NCI-H345 treated with DMSO at 0.1 percent for 48 hours (cell line): ENCODE data around the gene PRDM13.
"Not testable (repeated sequence)": the region's sequence is repeated elsewhere in the genome, so short reads cannot be mapped to it uniquely, and the experiment has no call there.

Experiments
- DNase-seq: peaks from one replicate; lab custom pipeline; 2025; ENCODE audit not compliant: unreplicated experiment; lab: John Stamatoyannopoulos, UW

The PRDM13 gene

DNA sequence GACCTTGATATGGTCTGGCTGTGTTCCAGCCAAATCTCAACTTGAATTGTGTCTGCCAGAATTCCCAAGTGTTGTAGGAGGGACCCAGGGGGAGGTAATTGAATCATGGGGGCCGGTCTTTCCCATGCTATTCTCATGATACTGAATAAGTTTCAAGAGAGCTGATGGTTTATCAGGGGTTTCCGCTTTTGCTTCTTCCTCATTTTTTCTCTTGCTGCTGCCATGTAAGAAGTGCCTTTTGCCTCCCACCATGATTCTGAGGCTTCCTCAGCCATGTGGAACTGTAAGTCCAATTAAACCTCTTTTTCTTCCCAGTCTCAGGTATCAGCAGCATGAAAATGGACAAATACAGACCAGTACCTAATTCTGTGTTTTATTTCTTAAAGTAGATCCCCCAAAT lies 15.4 kb downstream of the PRDM13 start:
- not testable (repeated sequence) for DNase-seq

DNA sequence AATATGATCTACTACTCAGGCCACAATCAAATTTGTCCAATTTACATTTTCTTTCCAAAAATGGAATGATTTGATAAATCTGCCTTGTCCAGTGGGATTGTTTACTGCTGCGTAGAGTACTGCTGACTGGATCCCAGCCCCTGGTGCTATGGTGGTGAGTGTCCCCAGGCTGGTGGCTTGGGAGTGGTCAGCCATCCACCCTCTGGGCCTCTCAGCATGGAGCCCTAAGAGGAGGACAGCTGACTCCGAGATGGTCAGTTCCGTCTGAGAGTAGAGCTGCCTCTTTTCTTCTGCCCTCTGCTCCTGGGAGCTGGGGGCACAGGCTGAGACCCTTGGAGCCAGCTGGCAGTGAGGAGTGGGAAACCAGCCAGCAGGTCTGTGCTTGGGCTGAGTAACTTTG lies 22.7 kb downstream of the PRDM13 start:
- DNase-seq: no peak

DNA sequence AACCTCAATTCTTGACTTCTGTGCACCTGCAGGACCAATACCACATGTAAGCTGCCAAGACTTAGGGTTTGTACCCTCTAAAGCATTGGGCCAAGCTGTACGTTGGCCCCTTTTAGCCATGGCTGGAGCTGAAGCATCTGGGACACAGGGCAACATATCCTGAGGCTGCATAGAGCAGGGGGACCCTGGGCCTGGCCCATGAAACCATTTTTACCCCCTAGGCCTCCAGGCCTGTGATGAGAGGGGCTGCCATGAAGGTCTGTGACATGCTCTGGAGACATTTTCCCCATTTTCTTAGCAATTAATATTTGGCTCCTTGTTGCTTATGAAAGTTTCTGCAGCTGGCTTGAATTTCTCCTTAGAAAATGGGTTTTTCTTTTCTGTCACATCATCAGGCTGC lies 31.0 kb downstream of the PRDM13 start:
- no peak for DNase-seq

DNA sequence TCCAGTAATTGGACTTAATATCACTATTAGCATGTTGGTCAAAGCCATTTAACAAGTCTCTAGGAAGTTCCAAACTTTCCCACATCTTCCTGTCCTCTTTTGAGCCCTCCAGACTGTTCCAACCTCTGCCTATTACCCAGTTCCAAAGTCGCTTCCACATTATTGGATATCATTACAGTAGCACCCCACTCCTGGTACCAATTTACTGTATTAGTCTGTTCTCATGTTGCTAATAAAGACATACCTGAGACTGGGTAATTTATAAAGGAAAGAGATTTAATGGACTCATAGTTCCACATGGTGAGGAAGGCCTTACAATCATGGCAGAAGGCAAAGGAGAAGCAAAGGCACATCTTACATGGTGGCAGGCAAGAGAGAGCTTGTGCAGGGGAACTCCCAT lies 31.7 kb downstream of the PRDM13 start:
- not testable (repeated sequence) for DNase-seq

DNA sequence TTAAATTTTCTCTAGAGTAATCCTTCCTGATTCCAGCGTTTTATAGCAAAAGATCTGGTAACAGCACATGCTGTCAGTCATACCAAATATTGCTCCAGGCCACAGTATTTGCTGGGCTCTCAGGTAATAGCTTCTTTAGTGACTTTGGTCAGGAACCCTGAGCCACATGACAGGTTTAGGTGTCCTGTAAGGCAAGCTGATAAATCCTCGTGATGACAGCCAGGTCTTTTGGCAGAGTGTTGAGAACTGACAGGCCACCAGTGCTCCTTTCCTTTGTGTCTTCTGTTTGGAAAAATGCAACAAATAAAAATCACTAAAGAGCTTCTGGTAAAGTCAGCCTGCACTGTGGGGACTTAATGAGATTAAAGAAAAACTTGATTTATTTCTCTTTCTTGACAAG lies 34.6 kb downstream of the PRDM13 start:
- DNase-seq: no peak

DNA sequence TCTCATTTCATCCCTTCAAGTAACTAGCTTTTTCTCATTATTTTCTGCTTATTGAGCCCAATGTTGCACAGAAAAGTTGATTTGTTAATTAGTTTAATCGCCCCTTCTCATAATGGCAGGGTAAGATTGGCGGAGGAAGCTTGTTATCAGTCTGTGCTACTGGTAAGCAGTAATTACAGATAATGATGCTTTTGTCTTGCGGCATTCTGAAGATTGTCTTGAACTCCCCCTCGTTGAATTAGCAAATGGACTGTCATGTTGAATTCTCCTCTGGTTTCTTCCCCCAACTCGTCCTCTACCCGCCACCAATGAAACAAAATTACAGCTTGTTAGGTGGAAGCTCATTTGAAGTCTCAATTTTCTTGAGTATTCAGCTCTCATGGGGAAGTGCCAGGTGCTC lies 39.4 kb downstream of the PRDM13 start:
- no peak for DNase-seq

DNA sequence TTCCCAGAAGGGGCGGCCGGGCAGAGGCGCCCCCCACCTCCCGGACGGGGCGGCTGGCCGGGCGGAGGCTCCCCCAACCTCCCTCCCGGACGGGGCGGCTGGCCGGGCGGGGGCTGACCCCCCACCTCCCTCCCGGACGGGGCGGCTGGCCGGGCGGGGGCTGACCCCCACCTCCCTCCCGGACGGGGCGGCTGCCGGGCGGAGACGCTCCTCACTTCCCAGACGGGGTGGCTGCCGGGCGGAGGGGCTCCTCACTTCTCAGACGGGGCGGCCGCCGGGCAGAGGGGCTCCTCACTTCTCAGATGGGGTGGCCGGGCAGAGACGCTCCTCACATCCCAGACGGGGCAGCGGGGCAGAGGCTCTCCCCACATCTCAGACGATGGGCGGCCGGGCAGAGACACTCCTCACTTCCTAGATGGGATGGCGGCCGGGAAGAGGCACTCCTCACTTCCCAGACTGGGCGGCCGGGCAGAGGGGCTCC lies 43.5 kb downstream of the PRDM13 start:
- not testable (repeated sequence) for DNase-seq

DNA sequence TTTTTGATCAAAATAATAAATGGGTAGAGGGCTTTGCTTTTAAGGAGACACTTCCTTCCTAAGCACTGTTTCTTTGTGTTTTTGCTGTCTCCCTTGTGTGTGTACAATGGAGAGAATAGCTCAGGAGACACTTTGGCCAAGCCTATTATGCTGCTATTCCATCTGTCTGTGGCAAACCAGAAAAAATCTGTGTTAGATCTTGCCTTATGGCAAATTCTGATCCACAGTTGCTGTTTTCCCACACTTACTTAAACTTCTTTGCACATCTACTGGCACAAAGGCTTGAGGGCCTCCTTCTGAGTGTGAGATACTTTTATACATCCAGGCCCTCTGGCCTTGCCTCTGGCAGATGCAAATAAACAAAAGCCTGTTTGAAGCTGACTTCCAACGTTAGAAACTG lies 53.6 kb downstream of the PRDM13 start:
- DNase-seq: no peak

DNA sequence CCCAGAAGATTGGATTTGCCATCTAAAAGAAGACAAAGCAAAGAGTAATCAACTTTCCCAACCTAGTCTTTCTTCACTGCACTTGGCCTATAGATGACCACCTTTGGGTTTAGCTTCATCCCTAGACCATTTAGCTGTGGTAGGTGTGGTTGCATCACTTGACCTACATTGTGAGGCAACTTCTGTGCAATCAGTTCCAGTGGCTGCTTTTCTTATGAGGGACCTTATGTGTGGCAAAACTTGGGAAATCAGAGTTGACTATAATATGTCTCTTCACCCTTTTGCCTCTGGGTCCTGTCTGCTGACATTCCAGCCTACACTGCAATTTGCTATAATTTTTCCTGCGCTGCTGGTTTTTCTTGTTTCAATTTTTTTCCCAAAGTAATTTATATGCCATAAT lies 55.2 kb downstream of the PRDM13 start:
- DNase-seq: no peak

DNA sequence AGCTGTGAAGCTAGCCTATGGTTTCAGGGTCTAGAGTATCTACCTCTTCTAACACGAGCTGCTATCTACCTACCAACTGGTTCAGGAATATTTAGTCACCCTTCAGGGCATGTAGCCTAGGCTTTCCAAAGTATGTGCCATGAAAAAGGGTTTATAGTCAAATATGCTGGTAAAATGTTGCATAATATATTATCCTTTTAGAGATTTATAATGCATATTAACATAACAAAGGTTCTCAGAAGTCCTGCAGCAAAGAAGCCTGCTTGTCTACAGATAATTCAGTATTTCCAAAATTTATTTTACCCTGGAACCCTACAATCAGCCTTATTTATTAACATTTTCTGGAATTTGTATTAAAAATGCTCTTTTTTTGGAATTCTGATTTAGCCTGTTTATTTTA lies 56.0 kb downstream of the PRDM13 start:
- DNase-seq: no peak
